Cerebellar cortex (tissue), 1 donor: Measurements from ENCODE around the gene CACNA1S.
A peak's percentile ranks its signal among the peaks of the same experiment; 100 is the strongest.

Experiments used
- DNase-seq: peaks from one replicate; pipeline ENCODE4 v3.0.0-alpha.2; 2015; ENCODE audit warnings: low spot score

CACNA1S gene

GRCh38 chr1:201061886-201062285, 50.3 kb downstream of the CACNA1S start:
- DNase-seq, result no peak

DNA sequence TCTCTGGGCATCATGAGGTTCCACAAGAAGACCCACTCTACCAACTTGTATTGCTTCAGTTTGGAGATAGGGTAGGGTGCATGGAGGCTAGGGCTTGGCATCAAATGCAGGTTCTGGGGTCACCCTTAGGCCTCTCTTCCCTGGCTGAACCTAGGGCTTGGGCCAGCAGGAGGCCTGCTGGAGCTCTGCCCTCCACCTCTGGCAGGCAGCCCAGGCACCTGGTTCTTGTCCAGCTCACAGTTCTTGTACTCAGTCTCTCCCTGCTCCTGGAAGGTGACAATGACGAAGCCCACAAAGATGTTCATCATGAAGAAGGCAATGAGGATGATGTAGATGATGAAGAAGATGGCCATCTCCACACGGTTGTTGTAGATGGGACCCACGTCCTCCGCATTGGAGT, 51.2 kb downstream of the CACNA1S start:
- DNase-seq, result no peak

DNA sequence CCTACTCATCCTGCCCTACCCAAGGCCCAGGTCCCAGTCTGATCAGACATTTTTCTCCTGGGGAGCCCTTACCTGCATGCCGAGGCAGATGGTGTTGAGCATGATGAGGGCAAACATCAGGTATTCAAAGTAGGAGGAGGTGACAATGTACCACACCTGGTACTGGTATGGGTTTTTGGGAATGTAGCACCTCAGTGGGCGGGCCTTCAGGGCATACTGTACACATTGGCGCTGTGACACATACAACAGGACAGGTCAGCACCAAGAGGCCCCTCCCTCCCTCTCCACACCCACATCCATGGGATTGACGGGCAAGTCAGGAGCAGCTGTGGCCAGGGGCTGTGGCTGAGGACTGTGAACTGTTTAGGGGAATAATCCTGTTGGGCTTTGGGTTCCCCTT, 51.6 kb downstream of the CACNA1S start:
- no peak for DNase-seq

DNA sequence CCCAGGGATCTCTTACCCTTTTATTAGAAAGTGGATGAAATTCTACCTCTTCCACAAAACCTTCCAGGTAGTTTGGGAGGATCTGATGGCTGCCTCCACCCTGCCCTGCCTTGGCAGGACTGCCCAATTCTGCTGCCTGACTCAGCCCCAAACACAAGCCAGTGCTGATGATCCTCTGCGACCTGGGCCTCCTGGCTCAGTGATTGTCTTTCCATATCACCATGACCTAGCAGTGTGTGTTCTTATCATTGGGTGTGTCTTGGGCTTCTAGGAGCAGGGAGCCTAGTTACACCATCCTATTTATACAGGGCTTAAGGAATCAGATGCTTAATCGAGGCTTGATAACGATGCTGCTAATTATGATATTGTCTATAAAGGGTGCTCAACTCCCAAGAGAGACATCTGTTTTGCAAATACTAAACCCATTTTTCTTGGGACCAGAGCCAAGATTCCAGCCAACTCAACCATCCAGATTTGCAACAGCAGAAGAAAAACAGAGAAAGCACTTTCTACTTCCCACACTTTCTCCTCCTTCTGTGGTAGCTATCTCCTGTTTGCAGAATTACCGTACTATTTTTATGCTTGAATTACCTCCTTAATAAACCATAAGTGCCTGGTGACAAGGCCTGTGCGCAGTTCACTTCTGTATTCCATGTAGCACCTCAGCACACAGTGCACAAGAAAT, 52.2 kb downstream of the CACNA1S start:
- DNase-seq, result no peak

DNA sequence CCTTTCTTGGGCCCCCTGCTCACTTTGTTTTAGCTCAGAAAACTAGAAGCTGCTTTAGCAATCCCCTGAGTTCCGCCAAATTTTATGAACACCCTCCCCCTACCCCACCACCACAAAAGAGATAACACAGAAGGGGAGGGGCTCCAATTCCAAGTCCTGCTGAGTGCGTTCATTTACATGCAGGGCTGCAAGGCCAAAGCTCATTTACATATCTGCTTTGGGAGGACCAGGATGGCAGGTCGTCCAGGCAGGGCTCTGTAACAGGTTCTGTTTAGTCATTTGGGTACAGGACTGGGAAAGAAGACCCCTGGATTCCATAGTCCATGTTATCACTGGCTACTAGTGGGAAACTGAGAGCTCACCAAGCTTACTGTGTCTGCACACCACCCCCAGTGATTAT, 52.8 kb downstream of the CACNA1S start:
- no peak for DNase-seq

- no peak for DNase-seq
Observed at GRCh38 chr1:201054091-201054543, 58.1 kb downstream of the CACNA1S start.

- DNase-seq, result no peak
Observed at GRCh38 chr1:201053155-201053860, 58.9 kb downstream of the CACNA1S start.

DNA sequence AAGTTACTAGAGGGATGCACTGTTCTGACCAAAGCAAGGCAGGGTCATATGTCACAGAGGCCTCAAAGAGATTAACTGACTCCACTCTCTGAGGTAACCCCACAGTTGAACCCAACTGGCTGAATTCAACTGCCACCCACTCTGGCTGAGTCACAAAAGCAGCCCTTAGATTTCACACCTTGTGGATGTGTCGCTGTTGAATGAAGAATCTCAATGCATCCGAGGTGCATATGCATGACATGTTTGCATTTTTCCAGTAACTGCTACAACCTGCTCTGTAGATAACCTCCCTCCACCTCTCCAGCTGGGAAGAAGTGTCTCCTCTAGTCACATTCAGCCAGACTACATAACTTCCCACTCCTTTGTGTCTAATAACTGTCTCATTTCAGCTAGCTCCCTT, 60.8 kb downstream of the CACNA1S start:
- DNase-seq, result no peak

- no peak for DNase-seq
Observed at GRCh38 chr1:201050515-201051277, 61.5 kb downstream of the CACNA1S start.

DNA sequence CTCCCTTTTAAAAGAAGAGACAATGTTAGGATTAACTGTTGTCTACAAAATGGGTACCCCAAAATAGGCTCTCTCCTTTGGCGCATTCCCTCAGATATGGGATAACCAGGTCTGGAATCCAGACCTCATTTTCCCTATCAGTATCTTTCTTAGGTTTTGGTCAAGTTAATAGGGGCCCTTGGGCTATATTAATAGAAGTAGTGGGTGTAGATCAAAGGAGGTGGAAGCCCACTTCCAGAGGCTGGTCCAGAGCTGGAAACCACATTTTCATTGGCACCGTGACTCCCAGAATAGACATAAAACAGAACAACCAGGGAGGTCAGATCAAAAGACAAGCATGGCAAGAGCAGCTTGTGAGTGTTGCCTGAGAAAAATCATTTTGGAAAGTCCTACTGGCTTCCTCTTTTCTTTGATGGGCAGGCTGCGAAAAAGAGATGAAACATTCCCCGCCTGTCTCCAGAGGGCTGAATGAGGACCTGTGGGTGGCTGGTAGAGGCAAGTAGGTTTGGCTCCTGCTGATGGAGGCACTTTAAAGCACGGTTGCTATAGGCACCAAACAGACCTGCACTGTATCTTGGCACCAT, 62.9 kb downstream of the CACNA1S start:
- DNase-seq, result no peak

DNA sequence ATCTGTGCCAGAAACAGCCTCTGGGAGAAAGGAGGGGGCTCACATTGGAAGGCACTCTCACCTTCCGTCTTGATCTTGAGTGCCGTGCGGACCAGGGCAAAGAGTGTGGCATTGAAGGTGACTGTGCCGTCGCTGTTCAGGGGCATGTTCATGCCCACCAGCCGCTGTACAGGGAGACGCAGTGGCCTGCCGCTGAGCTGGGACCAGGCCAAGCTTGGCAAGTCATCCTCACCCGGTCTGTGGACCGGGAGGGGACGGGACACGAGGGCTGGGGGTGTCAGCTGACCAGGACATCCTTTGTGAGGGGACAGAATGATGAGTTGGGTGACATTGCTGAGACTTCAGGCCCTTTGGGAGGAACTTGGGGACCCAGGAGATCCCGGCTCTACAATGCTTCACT, 63.7 kb downstream of the CACNA1S start:
- DNase-seq, result no peak

GRCh38 chr1:201044119-201044518, 68.1 kb downstream of the CACNA1S start:
- DNase-seq, result no peak

GRCh38 chr1:201042779-201043461, 69.3 kb downstream of the CACNA1S start:
- peak; percentile 59 for DNase-seq

DNA sequence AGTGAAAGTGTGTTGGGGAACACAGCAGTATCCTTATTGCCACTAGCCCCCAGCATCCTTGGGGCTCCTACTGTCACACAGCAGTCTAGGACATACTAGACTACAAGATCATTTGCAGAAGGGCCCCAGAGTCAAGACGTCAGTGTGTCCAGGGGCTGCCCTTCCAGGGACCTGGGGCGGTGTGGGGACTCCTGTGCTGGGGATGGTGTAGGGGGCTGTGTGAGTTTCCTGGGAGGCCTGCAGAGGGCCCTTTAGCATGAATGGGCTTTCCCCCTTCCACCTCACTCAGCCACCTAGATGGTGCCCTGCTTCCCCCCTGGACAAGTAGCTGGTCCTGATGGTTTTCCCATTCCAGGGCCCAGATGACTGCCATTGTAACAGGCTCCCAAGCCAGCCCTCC, 71.2 kb downstream of the CACNA1S start:
- DNase-seq, result no peak

DNA sequence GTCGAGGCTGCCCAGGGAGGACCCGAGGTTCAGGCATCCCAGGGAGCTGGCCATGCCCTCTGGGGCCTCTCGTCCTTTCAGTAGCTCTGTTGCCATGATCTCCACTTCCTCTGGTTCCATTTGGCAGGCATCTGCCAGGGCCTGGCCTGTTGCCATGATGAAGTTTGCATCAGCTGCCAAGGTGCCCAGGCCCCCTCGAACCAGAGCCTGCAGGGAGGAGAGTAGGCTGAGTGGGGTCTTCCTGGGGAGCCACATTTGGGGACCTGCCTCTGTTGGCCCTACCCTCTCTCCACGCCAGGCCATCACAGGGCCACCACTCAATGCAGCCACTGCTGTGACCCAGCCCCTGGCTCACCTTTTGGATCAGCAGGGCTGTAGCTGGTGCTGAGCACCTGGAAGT, 72.3 kb downstream of the CACNA1S start:
- DNase-seq, result no peak

GRCh38 chr1:201039418-201039817, 72.8 kb downstream of the CACNA1S start:
- no peak for DNase-seq

DNA sequence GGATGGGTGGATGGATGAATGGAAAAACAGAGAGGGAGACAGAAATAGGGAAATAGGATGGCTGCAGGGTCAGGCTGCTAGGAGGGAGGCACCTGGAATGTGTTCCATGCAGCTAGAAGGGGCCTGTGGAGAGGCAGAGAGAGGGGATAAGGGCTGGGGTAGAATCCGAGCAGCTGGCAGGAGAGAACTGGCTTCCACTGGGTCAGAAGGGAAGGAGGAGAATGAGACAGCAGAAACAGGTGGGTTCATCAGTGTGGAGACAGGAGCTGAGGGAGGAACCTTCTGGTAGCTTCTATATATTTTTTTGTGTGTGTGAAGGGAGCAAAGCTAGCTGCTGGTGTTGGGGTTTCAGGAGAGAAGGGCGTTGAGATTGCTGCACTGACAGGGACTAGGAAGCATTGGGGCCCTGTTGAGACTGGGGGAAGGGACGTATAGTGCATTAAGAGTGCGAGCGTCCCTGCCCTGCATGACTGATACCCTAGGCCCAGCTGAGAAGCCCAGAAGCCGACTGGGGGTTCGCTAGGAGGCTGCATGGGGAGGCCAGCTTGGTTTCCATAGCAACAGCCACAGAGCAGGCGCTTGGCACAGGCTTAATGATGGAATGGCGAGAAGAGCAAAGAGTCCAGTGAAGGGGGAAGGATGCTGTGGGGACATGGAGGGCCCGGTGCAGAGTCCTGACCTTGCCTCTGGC, 73.9 kb downstream of the CACNA1S start:
- no peak for DNase-seq

DNA sequence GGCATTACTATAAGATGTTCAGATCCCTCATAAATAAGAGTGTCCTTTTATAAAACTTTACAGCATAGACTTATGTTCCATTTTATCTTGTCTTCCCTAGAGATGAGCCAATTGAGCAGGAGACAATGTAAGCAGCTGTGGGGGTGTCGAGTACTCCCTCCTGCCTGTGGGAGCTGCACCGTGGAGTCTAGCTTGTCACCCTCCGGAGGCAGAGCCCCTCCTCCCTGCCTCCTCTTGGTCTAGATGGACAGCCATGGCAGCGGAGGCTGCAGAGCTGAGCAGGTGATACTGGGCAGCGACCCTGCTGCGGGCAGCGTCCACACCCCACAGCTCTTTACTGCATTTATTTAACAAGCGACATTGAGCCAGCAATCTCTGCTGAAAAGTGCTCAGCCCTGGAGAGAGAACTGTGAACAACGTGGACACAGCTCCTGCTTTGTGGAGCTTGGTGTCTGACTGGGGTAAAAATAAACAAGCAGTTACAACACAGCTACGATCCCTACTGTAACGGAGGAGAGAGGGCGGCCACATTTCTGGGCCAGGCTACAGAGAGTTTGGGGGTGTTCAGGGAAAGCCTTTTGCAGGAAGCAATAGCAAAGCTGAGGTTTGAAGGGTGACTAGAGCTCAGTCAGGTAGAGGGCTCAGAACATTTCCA, 75.9 kb downstream of the CACNA1S start:
- no peak for DNase-seq

DNA sequence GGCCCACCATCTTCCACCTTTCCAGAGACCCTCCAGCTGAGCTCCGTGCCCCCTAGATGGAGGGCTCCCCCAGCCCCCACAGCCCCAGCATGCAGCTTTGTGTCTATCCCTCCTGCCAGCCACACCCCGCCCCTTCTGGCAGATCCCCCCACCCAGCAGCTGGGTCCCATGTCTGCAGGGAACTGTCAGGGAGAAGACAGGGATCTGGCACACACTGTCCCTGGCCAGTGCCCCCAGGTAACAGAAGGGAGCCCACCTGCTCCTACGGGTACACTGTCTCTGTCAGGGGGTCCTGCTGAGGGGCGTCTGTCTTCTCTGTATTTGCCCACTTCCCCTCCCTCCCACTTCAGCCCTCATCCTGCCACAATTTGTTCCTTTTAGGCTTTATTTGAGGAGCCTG, 77.6 kb downstream of the CACNA1S start:
- no peak for DNase-seq

- DNase-seq, result no peak
Observed at GRCh38 chr1:201032408-201032807, 79.8 kb downstream of the CACNA1S start.

DNA sequence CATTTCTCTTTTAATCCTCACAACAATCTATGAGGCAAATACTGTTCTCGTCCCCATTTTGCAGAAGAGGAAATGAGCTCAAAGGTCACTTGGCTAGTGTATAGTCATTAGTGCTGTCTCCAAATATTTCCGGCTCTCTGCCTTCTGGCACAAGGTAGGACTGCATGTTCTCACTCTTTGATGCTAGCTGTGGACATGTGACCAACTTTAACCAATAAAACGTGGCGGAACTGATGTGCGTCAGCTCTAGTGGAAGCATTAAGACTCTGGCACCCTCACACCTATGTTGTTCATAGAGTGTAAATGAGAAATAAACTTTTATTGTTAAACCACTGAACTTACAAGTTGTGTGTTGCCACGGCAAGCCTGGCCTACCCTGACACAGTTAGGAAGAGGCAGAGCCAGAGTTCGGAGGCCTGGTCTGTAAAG, 83.8 kb downstream of the CACNA1S start:
- no peak for DNase-seq
